ENCODE results near the gene BRD7.

BRD7 gene

DNA sequence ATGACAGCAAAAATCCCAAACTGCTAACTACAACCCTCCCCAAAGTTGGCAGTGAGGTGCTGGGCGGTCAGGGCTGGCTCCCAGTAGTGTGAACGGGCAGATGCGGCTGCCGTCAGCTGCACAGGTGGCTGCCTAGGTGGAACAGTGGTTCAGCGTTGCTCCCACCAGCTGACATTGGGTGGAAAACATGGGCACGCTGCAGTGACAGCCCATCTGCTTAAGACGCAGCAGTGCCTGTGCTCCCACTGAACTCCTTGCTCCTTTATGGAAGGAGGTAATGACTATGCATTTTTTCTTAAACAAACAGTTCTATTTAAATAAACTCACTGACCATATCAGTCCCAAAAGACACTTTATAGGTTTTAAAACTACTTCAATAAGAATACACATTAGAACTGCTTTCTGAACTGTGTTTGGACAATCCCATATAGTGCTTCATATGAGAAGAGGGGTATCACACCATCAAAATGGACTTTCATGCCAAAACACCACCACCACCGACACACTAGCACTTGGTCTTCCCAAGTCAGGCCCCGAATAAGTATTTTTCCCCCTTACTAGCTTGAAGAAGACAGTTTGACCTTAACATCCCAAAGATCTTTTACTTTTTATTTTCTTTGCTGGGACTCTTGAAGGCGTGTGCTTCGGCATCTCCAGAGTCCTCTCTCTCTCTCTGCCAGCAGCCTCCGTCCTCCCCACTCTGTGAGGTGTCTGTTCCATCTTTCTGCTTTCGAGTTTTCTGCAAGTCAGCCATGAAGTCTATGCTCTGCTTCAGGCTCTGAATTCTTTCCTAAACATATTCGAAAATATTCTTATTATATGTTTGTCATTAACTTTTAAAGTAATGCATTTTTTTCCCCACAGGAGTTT, 34.4 kb downstream of the BRD7 start:
- Histone ChIP-seq H3K27me3 (ENCODE audit: control insufficient read depth, insufficient read depth, low read length) (no peaks in the 10 kb centered on the region), H3K4me3 (ENCODE audit: low read depth, low read length) (no peak overlapping the region), H3K9me3 (ENCODE audit: control insufficient read depth, insufficient read depth, low read depth, low read length) (no peaks in the 10 kb centered on the region), H3K27ac (ENCODE audit: low read depth, low read length) (no peak overlapping the region; the same call in 1 of the 2 replicates), H3K4me1 (ENCODE audit: control insufficient read depth, insufficient read depth, low read length) (no peaks in the 10 kb centered on the region; the same call in 1 of the 2 replicates), H3K36me3 (ENCODE audit: control insufficient read depth, insufficient read depth, low read length) (peaks cover 77% of the 10 kb centered on the region), H3K9ac (ENCODE audit: low read length) (no peak overlapping the region)

DNA sequence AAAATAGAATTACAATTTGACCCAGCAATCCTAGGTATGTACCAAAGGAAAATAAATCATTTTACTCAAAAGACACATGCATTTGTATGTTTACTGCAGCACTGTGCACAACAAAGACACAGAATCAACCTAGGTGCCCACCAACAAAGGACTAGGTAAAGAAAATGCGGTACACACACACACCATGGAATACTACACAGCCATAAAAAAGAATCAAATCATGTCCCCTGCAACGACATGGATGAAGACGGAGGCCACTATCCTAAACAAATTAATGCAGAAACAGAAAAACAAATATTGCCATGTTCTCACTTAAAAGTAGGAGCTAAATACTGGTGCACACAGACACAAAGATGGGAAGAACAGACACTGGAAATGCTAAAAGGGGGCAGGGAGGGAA, 36.2 kb downstream of the BRD7 start:
- Histone ChIP-seq H3K4me1 (ENCODE audit: control insufficient read depth, insufficient read depth, low read length) (no peaks in the 10 kb centered on the region; the same call in 1 of the 2 replicates), H3K9ac (ENCODE audit: low read length) (no peak overlapping the region), H3K27me3 (ENCODE audit: control insufficient read depth, insufficient read depth, low read length) (no peaks in the 10 kb centered on the region), H3K4me3 (ENCODE audit: low read depth, low read length) (no peak overlapping the region), H3K27ac (ENCODE audit: low read depth, low read length) (no peak overlapping the region), H3K36me3 (ENCODE audit: control insufficient read depth, insufficient read depth, low read length) (peaks cover 73% of the 10 kb centered on the region), H3K9me3 (ENCODE audit: control insufficient read depth, insufficient read depth, low read depth, low read length) (no peaks in the 10 kb centered on the region)

DNA sequence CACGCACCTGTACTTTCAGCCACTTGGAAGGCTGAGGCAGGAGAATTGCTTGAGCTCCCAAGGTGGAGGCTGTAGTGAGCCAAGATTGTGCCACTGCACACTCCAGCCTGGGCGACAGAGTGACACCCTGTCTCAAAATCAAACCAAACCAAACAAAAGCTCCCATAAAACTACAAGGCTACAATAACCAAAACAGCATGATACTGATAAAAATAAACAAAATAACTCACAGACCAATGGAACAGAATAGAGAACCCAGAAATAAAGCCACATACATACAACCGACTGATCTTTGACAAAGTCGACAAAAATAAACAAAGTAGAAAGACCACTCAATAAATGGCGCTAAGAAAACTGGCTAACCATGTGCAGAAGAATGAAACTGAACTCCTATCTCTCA, 37.2 kb downstream of the BRD7 start:
- no peaks in the 10 kb centered on the region for H3K9me3 ChIP-seq (ENCODE audit: control insufficient read depth, insufficient read depth, low read depth, low read length)
- H3K36me3 ChIP-seq (ENCODE audit: control insufficient read depth, insufficient read depth, low read length) = peaks cover 76% of the 10 kb centered on the region
- H3K27ac ChIP-seq (ENCODE audit: low read depth, low read length) = no peak overlapping the region
- no peaks in the 10 kb centered on the region for H3K27me3 ChIP-seq (ENCODE audit: control insufficient read depth, insufficient read depth, low read length)
- no peak overlapping the region for H3K4me3 ChIP-seq (ENCODE audit: low read depth, low read length)
- no peaks in the 10 kb centered on the region; the same call in 1 of the 2 replicates for H3K4me1 ChIP-seq (ENCODE audit: control insufficient read depth, insufficient read depth, low read length)
- H3K9ac ChIP-seq (ENCODE audit: low read length) = no peak overlapping the region

GRCh38 chr16:50329446-50330189, 39.2 kb downstream of the BRD7 start:
- no peaks in the 10 kb centered on the region for H3K27me3 ChIP-seq (ENCODE audit: control insufficient read depth, insufficient read depth, low read length)
- H3K4me1 ChIP-seq (ENCODE audit: control insufficient read depth, insufficient read depth, low read length) = no peaks in the 10 kb centered on the region; the same call in 1 of the 2 replicates
- H3K27ac ChIP-seq (ENCODE audit: low read depth, low read length) = no peak overlapping the region
- H3K9me3 ChIP-seq (ENCODE audit: control insufficient read depth, insufficient read depth, low read depth, low read length) = no peaks in the 10 kb centered on the region
- H3K4me3 ChIP-seq (ENCODE audit: low read depth, low read length) = no peak overlapping the region
- H3K9ac ChIP-seq (ENCODE audit: low read length) = peak overlapping the region; percentile 9
- peaks cover 85% of the 10 kb centered on the region for H3K36me3 ChIP-seq (ENCODE audit: control insufficient read depth, insufficient read depth, low read length)

- peaks cover 85% of the 10 kb centered on the region for H3K36me3 ChIP-seq (ENCODE audit: control insufficient read depth, insufficient read depth, low read length)
- H3K27ac ChIP-seq (ENCODE audit: low read depth, low read length) = no peak overlapping the region
- no peaks in the 10 kb centered on the region for H3K27me3 ChIP-seq (ENCODE audit: control insufficient read depth, insufficient read depth, low read length)
- no peaks in the 10 kb centered on the region; the same call in 1 of the 2 replicates for H3K4me1 ChIP-seq (ENCODE audit: control insufficient read depth, insufficient read depth, low read length)
- no peaks in the 10 kb centered on the region for H3K9me3 ChIP-seq (ENCODE audit: control insufficient read depth, insufficient read depth, low read depth, low read length)
- H3K9ac ChIP-seq (ENCODE audit: low read length) = no peak overlapping the region
- H3K4me3 ChIP-seq (ENCODE audit: low read depth, low read length) = no peak overlapping the region
These were observed 41.8 kb downstream of the BRD7 start for GRCh38 chr16:50326835-50327465.

DNA sequence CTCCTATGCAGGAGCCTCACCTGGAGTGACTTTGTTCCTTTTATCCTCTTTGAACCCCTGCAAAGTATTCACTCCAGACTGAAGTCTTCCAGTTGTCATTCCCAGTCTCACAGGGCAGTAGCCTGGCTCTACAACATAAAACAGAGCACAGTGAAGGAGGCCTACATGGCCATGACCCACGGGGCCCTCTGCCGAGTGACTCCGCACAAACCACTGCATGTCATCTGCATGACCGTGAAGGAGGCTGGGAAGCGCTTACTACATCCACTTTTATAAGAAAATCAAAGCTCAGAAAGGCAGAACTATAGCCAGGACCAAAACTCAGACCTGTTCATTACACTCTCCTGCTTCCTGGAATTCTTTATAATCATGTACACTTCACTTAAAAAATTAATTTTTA, 42.5 kb downstream of the BRD7 start:
- peaks cover 85% of the 10 kb centered on the region for H3K36me3 ChIP-seq (ENCODE audit: control insufficient read depth, insufficient read depth, low read length)
- no peaks in the 10 kb centered on the region for H3K9me3 ChIP-seq (ENCODE audit: control insufficient read depth, insufficient read depth, low read depth, low read length)
- H3K27me3 ChIP-seq (ENCODE audit: control insufficient read depth, insufficient read depth, low read length) = no peaks in the 10 kb centered on the region
- no peak overlapping the region for H3K4me3 ChIP-seq (ENCODE audit: low read depth, low read length)
- H3K27ac ChIP-seq (ENCODE audit: low read depth, low read length) = no peak overlapping the region
- H3K4me1 ChIP-seq (ENCODE audit: control insufficient read depth, insufficient read depth, low read length) = no peaks in the 10 kb centered on the region; the same call in 1 of the 2 replicates
- no peak overlapping the region for H3K9ac ChIP-seq (ENCODE audit: low read length)

- H3K36me3 ChIP-seq (ENCODE audit: control insufficient read depth, insufficient read depth, low read length) = peaks cover 93% of the 10 kb centered on the region
- no peaks in the 10 kb centered on the region for H3K9me3 ChIP-seq (ENCODE audit: control insufficient read depth, insufficient read depth, low read depth, low read length)
- no peak overlapping the region for H3K9ac ChIP-seq (ENCODE audit: low read length)
- no peak overlapping the region for H3K4me3 ChIP-seq (ENCODE audit: low read depth, low read length)
- H3K4me1 ChIP-seq (ENCODE audit: control insufficient read depth, insufficient read depth, low read length) = no peaks in the 10 kb centered on the region
- no peak overlapping the region for H3K27ac ChIP-seq (ENCODE audit: low read depth, low read length)
- no peaks in the 10 kb centered on the region for H3K27me3 ChIP-seq (ENCODE audit: control insufficient read depth, insufficient read depth, low read length)
These were observed 44.4 kb downstream of the BRD7 start for GRCh38 chr16:50324345-50324744.

- H3K4me3 ChIP-seq (ENCODE audit: low read depth, low read length) = no peak overlapping the region
- no peaks in the 10 kb centered on the region for H3K27me3 ChIP-seq (ENCODE audit: control insufficient read depth, insufficient read depth, low read length)
- no peak overlapping the region for H3K9ac ChIP-seq (ENCODE audit: low read length)
- H3K27ac ChIP-seq (ENCODE audit: low read depth, low read length) = no peak overlapping the region
- H3K36me3 ChIP-seq (ENCODE audit: control insufficient read depth, insufficient read depth, low read length) = peaks cover 96% of the 10 kb centered on the region
- H3K9me3 ChIP-seq (ENCODE audit: control insufficient read depth, insufficient read depth, low read depth, low read length) = no peaks in the 10 kb centered on the region
- no peaks in the 10 kb centered on the region for H3K4me1 ChIP-seq (ENCODE audit: control insufficient read depth, insufficient read depth, low read length)
These were observed 45.3 kb downstream of the BRD7 start for GRCh38 chr16:50323335-50324011.

DNA sequence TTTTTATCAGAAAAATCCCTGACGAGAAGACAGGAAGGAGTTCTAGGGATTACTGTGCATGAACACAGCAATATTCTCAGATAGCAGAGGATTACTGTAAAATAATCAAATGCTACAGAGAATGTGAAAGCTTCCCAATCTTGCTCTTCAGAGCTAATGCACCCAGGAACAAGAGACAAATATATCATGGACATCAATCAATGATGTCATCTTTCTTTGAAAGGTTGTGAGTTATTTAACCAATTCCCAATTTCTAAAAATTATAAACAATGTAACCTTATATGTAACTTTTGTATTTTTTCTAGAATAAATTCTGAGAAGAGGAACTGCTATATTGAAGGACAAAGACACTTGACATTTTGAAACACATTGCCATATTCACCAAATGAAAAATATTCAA, 46.5 kb downstream of the BRD7 start:
- H3K4me3 ChIP-seq (ENCODE audit: low read depth, low read length) = no peak overlapping the region
- no peak overlapping the region for H3K9ac ChIP-seq (ENCODE audit: low read length)
- no peaks in the 10 kb centered on the region for H3K9me3 ChIP-seq (ENCODE audit: control insufficient read depth, insufficient read depth, low read depth, low read length)
- H3K27ac ChIP-seq (ENCODE audit: low read depth, low read length) = no peak overlapping the region
- no peaks in the 10 kb centered on the region for H3K27me3 ChIP-seq (ENCODE audit: control insufficient read depth, insufficient read depth, low read length)
- peaks cover 98% of the 10 kb centered on the region for H3K36me3 ChIP-seq (ENCODE audit: control insufficient read depth, insufficient read depth, low read length)
- H3K4me1 ChIP-seq (ENCODE audit: control insufficient read depth, insufficient read depth, low read length) = no peaks in the 10 kb centered on the region

- no peak overlapping the region for H3K27ac ChIP-seq (ENCODE audit: low read depth, low read length)
- no peaks in the 10 kb centered on the region for H3K4me1 ChIP-seq (ENCODE audit: control insufficient read depth, insufficient read depth, low read length)
- peaks cover 98% of the 10 kb centered on the region for H3K36me3 ChIP-seq (ENCODE audit: control insufficient read depth, insufficient read depth, low read length)
- H3K27me3 ChIP-seq (ENCODE audit: control insufficient read depth, insufficient read depth, low read length) = no peaks in the 10 kb centered on the region
- no peak overlapping the region for H3K4me3 ChIP-seq (ENCODE audit: low read depth, low read length)
- no peak overlapping the region for H3K9ac ChIP-seq (ENCODE audit: low read length)
- no peaks in the 10 kb centered on the region for H3K9me3 ChIP-seq (ENCODE audit: control insufficient read depth, insufficient read depth, low read depth, low read length)
These were observed 48.5 kb downstream of the BRD7 start for GRCh38 chr16:50320310-50320709.
